Tibial nerve (tissue), 4 donors: ENCODE results near the gene AGFG2. TPM values are rescaled to one million over a fixed set of nuclear protein-coding genes. Genes with fewer than 3 reads are reported as not detected.

Source experiments
- DNase-seq, 2 donors: peaks; one replicate each; pipeline ENCODE4 v3.0.0-alpha.2; 2019; ENCODE audit warnings: low spot score in 2 of 2
- H3K27ac ChIP-seq, 4 donors: fragments of 200-600 bp; sonication (generic) in 3 of 4; one replicate each; pipeline ENCODE4 v1.5.1; 2017 to 2019; ENCODE audit warnings: mild to moderate bottlenecking in 1 of 4
- H3K27me3 ChIP-seq, 2 donors: fragments of 200-600 bp; sonication (generic) in 1 of 2; one replicate each; pipeline versions ENCODE4 v1.5.1 to v1.6.0; 2017 to 2019
- H3K36me3 ChIP-seq, 3 donors: fragments of 200-600 bp; sonication (generic); one replicate each; pipeline ENCODE4 v1.5.1; 2018 to 2019
- H3K4me1 ChIP-seq, 4 donors: fragments of 200-600 bp; sonication (generic) in 3 of 4; one replicate each; pipeline ENCODE4 v1.5.1; 2017 to 2019
- H3K4me3 ChIP-seq, 4 donors: fragments of 200-600 bp; sonication (generic) in 3 of 4; one replicate each; pipeline ENCODE4 v1.5.1; 2017 to 2019; ENCODE audit warnings: mild to moderate bottlenecking in 1 of 4, moderate library complexity in 1 of 4
- H3K9me3 ChIP-seq, 4 donors: fragments of 200-600 bp; sonication (generic) in 3 of 4; one replicate each; pipeline ENCODE4 v1.5.1; 2017 to 2019
- CTCF ChIP-seq, 5 experiments: fragments of 200-600 bp in 3 of 5; fragments of 450-650 bp in 2 of 5; sonication (generic) in 3 of 5; IDR thresholded peaks; one replicate each; pipeline ENCODE4 v1.5.1; 2016 to 2019; ENCODE audit warnings: antibody characterized with exemption in 5 of 5, mild to moderate bottlenecking in 3 of 5, moderate library complexity in 2 of 5
- EP300 ChIP-seq, 2 donors: sonication (generic); formaldehyde crosslinking; IDR thresholded peaks; one replicate each; pipeline ENCODE4 v1.6.1; 2017; ENCODE audit warnings: antibody characterized with exemption in 2 of 2, mild to moderate bottlenecking in 1 of 2
- POLR2A ChIP-seq, 2 donors: fragments of 450-650 bp; IDR thresholded peaks; one replicate each; pipeline ENCODE4 v1.6.1; 2017; ENCODE audit warnings: antibody characterized with exemption in 2 of 2, mild to moderate bottlenecking in 2 of 2, moderate library complexity in 2 of 2
- WGBS, 2 donors: methylation state at CpG; one replicate each; pipeline ENCODE4 v1.1.5; 2018; 5-methylcytosine and 5-hydroxymethylcytosine counted together
- total RNA-seq, 4 donors: library from RNA; depleted of rRNA; stranded (reverse); fragments of >200 nt; gene quantifications; one replicate each; pipeline ENCODE4 v1.1.0, GENCODE V29; 2016

The AGFG2 gene
- total RNA-seq, 4 donors from 2014 or later, result 17.1 to 54.6 (median 35.0) TPM

GRCh38 chr7:100570954-100571828 lies 32.2 kb downstream of the AGFG2 start:
- H3K4me1 ChIP-seq, result peaks cover 0 to 59% (median 20%) of the 10 kb centered on the region in 4 donors
- no peak overlapping the region for H3K27ac ChIP-seq
- no peaks in the 10 kb centered on the region for H3K9me3 ChIP-seq
- no peak overlapping the region for H3K4me3 ChIP-seq
- peaks cover 0 to 4% of the 10 kb centered on the region in 2 donors for H3K27me3 ChIP-seq
- TF ChIP-seq CTCF (IDR thresholded peaks at IDR 0.05) (no peak), POLR2A (IDR thresholded peaks at IDR 0.05) (no peak), EP300 (IDR thresholded peaks at IDR 0.05) (no peak)
- 67 to 69% methylated on average over 23 to 26 of the region's 26 CpGs for WGBS, 2 donors
- H3K36me3 ChIP-seq, result peaks cover 0 to 52% (median 17%) of the 10 kb centered on the region in 3 donors
- no peak for DNase-seq

GRCh38 chr7:100571829-100572116 lies 32.8 kb downstream of the AGFG2 start:
- Histone ChIP-seq H3K27ac (peak overlapping the region in 1 of 4 donors; percentile 5), H3K4me3 (no peak overlapping the region), H3K4me1 (peaks cover 0 to 54% (median 20%) of the 10 kb centered on the region in 4 donors), H3K9me3 (no peaks in the 10 kb centered on the region), H3K36me3 (peaks cover 0 to 56% (median 22%) of the 10 kb centered on the region in 3 donors), H3K27me3 (peaks cover 0 to 4% of the 10 kb centered on the region in 2 donors)
- TF ChIP-seq CTCF (IDR thresholded peaks at IDR 0.05), result no peak
- TF ChIP-seq EP300 (IDR thresholded peaks at IDR 0.05), result no peak
- TF ChIP-seq POLR2A (IDR thresholded peaks at IDR 0.05), result no peak
- 91 to 97% methylated on average over 2 of the region's 2 CpGs for WGBS, 2 donors
- no peak for DNase-seq

GRCh38 chr7:100572281-100572948 lies 33.4 kb downstream of the AGFG2 start:
- 80 to 83% methylated on average over 13 to 19 of the region's 20 CpGs for WGBS, 2 donors
- Histone ChIP-seq H3K4me3 (no peak overlapping the region), H3K36me3 (peaks cover 0 to 56% (median 28%) of the 10 kb centered on the region in 3 donors), H3K27ac (peak overlapping the region in 1 of 4 donors; percentile 5), H3K4me1 (peaks cover 0 to 47% (median 20%) of the 10 kb centered on the region in 4 donors), H3K9me3 (no peaks in the 10 kb centered on the region), H3K27me3 (peaks cover 0 to 4% of the 10 kb centered on the region in 2 donors)
- DNase-seq, result no peak
- TF ChIP-seq POLR2A (IDR thresholded peaks at IDR 0.05) (no peak), CTCF (IDR thresholded peaks at IDR 0.05) (no peak), EP300 (IDR thresholded peaks at IDR 0.05) (no peak)

GRCh38 chr7:100572949-100573675 lies 34.1 kb downstream of the AGFG2 start:
- Histone ChIP-seq H3K9me3 (no peaks in the 10 kb centered on the region), H3K27ac (no peak overlapping the region), H3K27me3 (peaks cover 0 to 4% of the 10 kb centered on the region in 2 donors), H3K4me3 (no peak overlapping the region), H3K4me1 (peaks cover 0 to 40% (median 17%) of the 10 kb centered on the region in 4 donors), H3K36me3 (peaks cover 0 to 63% (median 35%) of the 10 kb centered on the region in 3 donors)
- TF ChIP-seq EP300 (IDR thresholded peaks at IDR 0.05) (no peak), CTCF (IDR thresholded peaks at IDR 0.05) (no peak), POLR2A (IDR thresholded peaks at IDR 0.05) (no peak)
- WGBS, 2 donors, result 85 to 92% methylated on average over 19 of the region's 30 CpGs
- DNase-seq, result no peak
